WI38 (cell line): ENCODE data around the gene CMTM4.

ENCODE experiments used
- H3K4me3 ChIP-seq: 2 replicates; pipeline ENCODE4 v1.5.1; 2011; ENCODE audit warnings: low read depth, mild to moderate bottlenecking, control low read depth, low read length
- TF ChIP-seq, protein P1 (sequence below): IDR thresholded peaks from 2 replicates; pipeline ENCODE4 v1.5.1; 2012; ENCODE audit warnings: low read depth, mild to moderate bottlenecking, control low read depth, low read length

Gene CMTM4

DNA sequence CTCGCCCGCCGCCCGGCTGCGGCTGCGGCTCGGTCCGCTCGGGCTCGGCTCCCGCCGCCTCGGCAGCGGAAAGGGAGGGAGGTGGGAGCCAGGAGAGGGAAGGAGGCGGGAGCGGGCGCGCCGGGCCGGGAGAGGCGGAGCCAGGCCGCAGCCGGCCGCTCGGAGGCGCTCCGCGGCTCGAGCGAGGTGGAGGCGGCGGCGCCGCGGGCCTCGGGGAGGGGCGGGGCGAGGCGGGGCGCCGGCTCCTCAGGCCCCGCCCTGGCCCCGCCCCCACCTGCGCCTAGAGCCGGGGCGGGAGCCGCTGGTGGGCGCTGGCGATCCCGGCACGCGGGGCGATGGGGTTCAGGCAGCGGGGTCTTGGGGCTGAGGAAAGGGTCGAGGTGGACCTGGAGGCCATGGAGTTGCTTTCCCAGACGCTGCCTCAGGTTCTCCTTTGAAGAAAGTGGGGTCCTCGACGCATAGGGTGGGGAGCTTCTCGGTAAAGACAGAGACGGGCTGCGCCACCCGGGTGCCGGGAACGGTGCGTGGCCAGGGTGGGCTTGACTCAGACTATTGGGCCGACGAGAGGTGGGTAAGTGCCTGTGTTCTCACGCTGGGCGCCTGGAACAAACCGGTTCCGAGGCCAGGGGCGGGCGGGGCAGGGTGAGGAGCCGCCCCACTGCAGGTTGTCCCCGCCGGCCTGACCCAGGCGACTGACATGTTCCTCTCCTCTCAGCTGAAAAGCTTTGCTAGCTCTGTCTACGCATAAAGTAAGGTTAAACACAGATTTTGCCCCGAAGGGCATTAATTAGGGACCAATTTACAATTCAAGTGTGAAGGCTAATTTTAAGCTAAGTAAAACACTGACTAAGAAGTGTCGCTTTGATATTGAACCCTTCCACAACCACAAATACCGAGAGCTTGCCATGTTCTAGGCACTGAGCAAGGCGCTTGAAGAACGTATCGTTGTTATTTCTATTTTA is at the start of gene CMTM4:
Gene CMTM4 (minus strand): TSS at position 75 of the 962 bp plus-strand sequence. CDS start 218 bp downstream, outside the sequence.
- peak within 1 kb of the TSS; percentile 66 for H3K4me3 ChIP-seq
- TF ChIP-seq, protein P1, sequence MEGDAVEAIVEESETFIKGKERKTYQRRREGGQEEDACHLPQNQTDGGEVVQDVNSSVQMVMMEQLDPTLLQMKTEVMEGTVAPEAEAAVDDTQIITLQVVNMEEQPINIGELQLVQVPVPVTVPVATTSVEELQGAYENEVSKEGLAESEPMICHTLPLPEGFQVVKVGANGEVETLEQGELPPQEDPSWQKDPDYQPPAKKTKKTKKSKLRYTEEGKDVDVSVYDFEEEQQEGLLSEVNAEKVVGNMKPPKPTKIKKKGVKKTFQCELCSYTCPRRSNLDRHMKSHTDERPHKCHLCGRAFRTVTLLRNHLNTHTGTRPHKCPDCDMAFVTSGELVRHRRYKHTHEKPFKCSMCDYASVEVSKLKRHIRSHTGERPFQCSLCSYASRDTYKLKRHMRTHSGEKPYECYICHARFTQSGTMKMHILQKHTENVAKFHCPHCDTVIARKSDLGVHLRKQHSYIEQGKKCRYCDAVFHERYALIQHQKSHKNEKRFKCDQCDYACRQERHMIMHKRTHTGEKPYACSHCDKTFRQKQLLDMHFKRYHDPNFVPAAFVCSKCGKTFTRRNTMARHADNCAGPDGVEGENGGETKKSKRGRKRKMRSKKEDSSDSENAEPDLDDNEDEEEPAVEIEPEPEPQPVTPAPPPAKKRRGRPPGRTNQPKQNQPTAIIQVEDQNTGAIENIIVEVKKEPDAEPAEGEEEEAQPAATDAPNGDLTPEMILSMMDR = no peak

DNA sequence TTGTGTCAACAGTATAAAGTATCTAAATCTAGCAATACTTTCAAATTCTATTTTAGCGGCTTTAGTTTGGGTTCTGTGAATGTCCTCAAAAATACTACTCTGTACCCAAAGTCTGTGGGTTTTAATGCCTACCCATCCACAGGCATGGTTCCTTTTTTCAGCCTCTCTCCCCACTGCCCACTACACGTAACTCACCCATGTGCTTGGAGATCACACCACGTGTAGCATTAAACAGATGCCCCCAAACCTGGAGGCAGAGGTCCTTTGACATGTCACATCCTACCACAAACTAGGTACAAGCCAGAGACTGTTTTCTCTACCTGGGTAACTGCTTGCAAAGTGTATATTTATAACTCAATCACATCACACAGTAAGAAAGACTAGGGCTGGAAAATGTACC is 49.5 kb upstream of the CMTM4 start:
- no peak overlapping the region for H3K4me3 ChIP-seq
- TF ChIP-seq, protein P1 = no peak

DNA sequence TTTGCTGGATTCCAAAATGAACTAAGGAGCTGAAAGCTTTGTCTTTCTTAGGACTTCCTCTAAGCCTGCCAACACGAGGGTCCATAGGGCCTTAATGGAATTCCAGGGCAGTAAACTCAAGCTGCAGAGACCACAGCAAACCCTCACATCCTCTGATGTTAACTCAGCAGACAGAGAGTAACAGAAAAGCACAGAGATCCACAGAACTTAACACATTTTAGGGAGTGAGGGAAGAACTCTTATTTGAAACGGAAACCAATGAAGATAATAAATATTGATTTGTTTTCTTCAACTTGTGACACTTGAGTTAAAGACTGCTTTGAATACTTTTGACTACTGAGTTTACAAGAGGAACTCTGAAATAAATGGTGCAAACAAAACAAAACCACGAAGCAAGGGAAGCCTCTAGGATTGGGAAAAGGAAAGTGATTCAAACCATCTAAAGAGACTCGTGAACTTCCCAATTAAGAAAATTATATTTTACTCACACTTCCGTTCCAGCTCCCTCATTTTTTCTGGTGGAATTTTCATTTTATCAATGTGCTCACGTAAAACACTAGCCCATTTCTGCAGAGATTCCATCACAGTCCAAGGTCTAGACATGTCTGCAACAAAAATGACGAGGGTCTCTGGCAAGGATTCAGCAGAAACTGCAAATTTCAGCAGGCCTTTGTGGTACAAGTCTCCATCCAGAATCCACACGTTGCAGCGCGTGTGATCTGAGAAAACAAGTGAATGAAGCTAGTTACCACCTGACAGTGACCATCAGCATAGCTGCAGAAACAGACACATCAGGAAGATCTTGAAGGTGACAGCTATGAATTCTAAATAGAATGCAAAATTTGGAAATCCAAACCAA is 45.6 kb upstream of the CMTM4 start:
- TF ChIP-seq, protein P1 = no peak
- no peak overlapping the region for H3K4me3 ChIP-seq

DNA sequence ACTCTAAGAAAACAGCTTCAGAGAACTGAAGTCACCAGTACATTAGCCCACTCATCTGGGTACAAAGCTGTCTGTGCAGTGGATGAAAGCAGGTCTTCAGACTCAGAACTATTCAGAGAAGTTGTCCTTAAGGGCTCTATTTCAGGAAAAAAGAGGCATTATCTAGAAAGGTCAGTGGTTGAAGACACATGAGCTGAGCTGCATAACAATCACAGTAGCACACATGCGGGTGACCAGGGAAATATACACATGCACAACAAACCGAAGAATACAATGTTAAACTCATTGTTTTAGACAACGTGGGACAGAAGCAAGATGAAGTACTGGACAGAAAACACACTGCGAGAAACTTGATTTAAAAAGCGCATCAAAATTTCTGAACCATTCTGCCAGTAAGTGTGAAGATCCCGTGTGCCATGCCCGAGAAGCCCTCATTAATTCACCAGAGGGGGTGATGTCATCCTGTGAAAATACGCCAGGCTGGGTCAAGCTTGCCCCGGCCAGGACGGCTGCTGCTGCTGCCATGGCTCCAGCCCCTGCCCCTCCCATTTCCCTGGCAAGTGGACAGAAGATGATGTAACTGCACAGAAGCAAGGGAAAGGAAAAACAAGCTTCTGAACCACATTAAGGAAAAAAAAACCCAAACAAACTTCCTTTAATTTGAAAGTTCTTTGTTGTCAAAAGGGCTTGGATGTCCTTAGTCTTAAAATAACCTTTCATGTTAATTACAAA is 44.8 kb upstream of the CMTM4 start:
- H3K4me3 ChIP-seq = no peak overlapping the region
- TF ChIP-seq, protein P1 = no peak

DNA sequence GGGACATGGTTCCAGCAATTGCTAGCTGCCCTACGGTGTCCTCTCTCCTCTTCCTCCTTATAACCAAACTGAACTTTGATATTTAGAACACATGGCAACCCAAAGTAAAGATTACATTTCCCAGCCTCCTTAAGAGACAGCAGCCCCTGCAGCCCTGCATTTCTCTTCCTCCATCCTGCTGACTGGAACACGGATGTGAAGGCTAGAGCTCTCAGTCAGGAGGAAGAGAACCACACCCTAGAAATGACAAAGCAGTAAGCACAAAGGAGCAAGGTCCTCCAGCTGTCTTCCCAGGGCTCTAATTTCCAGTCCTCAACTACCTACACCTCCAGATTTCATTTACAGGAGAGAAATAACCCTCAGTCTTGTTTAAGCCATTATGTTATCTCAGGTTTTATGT is 44.0 kb upstream of the CMTM4 start:
- no peak overlapping the region for H3K4me3 ChIP-seq
- TF ChIP-seq, protein P1 = no peak

DNA sequence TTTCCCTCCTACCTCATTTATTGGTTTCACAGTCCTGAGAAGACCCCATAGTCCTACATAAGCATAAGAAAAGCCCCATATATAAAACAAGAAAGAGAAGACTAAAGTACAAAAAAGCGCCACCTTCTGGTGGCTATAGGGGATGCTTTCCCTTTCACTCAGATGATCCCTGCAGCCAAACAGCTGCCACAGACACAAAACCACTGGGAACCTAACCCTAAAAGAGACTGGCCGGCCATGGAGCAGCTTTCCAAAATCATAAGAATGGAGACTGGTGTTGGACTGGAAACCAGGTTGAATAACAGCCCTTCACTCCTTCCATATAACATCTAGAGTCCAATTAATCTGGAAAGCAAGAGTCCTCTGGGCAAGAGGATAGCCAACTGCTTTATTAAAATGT is 43.5 kb upstream of the CMTM4 start:
- H3K4me3 ChIP-seq = no peak overlapping the region
- TF ChIP-seq, protein P1 = peak; percentile 71
